Activated CD4-positive, alpha-beta T cell treated with anti-CD3 and anti-CD28 coated beads, Interleukin-2, amount 50 U/mL, for 4 hours (primary cell): Measurements from ENCODE around the gene FBXO47.
"Not testable (repeated sequence)": the region's sequence is repeated elsewhere in the genome, so short reads cannot be mapped to it uniquely, and the experiment has no call there.

Experiments used
- DNase-seq, 2 experiments: peaks; one replicate each; pipeline ENCODE4 v3.0.0-alpha.2; 2020

Gene FBXO47

DNA sequence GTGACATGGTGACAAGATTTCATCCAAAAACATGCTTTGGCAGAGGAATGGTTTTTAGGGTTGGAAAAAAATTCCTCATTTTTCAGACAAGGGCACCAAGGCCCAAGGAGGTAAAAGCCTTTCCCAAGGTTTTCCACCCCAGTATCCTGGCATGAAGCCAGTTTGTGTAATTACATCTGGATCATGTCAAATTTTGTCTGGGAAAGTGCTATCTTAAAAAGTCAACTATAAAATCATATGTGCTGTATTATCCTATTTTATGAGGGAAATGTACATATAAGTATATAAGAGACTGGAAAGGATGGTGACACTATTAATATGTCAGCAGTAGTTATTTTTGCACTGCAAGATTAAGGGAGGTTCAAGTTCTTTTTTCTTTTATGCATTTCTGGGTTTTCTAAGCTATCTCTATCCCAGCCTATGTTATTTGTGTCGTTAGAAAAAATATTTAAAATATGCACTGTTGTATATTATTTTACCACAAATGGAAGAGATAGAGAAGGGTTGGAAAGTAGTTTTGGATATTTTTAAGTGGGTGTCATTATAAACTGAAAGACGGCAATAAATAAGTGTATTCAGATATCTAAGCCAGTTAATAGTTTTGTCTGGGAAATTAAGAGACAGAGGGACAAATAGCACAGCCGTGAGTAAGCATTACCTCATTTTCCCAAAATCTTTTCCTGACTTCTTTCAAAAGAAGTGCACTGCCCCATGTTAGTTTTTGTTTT lies 13.5 kb upstream of the FBXO47 start:
- no peak for DNase-seq

GRCh38 chr17:38978180-38978579 lies 11.0 kb upstream of the FBXO47 start:
- DNase-seq = no peak

DNA sequence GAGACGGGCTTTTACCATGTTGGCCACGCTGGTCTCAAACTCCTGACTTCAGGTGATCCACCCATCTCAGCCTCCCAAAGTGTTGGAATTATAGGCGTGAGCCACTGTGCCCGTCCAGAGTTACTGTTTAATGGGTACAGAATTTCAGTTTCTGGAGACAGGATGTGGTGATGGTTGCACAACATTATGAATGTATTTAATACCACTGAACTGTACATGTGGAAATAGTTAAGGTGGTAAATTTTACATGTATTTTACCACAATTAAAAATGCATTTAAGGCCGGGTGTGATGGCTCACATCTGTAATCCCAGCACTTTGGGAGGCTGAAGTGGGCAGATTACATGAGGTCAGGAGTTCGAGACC lies 9.0 kb upstream of the FBXO47 start:
- DNase-seq = not testable (repeated sequence)

DNA sequence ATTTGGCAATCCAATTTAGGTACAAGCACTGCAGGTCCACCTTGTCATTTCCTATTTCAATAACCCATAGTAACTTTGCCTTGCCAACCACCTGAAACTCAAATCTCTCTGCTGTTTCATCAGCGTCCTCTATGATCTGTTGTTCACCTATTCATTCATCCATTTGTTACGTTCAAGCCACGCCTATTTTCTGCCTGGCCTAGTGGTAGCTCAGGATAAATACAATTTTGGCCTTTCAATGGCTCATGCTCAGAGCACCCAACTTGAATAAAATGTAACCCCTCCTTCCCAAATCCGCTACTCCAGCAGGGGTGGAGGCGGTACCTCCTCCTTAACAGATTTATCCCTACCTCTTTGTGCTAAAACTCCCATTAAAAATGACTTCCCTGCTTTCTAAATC lies 3.6 kb upstream of the FBXO47 start:
- DNase-seq = no peak

- no peak for DNase-seq
These were observed 2.9 kb upstream of the FBXO47 start for GRCh38 chr17:38970128-38970527.

- DNase-seq = no peak
These were observed 2.1 kb upstream of the FBXO47 start for GRCh38 chr17:38969281-38969680.

DNA sequence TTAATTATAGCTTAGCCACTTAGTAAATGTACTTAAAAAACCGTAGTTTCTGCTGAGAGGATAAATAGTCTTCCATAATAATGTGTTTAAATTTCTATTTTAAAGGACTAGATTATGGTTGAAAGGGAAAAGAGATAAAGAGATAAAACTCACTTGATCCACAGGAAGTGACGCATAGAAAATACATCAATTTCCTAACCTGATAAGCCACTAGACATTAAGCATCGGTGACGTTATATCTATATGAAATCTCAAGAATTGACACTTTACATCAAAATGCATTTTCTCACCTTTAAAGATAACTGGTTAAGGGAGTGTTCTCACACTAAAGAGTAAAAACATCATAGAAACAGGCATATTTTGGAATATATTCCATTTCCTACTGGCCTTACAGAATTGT lies 5.8 kb downstream of the FBXO47 start:
- DNase-seq = no peak

GRCh38 chr17:38960402-38960801 lies 6.8 kb downstream of the FBXO47 start:
- DNase-seq = no peak

DNA sequence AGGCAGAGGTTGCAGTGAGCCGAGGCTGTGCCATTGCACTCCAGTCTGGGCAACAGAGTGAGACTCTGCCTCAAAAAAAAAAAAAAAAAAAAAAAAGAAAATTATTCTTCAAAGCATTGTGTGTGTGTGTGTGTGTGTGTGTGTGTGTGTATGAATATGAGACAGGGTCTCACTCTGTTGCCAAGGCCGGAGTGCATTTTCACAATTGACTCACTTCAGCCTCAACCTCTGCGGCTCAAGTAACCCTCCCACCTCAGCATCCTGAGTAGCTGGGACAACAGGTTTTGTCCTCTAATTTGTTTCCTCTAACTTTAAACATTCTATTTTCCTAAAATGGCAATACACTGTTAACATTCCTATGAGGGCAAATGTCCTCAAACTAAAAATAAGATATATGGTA lies 7.7 kb downstream of the FBXO47 start:
- no peak for DNase-seq

DNA sequence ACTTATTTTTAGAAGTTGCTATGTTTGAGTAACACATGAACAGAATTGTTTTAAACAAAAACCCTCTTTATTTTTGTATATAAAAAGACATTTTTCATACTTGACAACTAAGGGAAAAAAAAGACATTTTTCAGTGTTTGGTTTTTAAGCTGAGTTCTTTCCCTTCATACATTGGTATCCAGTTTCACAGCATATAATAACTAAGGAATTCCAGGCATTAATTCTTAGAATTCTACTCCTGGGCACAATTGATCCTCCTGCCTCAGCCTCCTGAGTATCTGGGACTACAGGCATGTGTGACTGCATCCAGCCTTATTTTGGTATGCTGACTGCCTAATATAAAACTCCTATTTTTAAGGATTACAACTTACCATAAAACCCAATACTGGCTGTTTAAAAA lies 8.4 kb downstream of the FBXO47 start:
- no peak for DNase-seq

GRCh38 chr17:38958326-38958725 lies 8.9 kb downstream of the FBXO47 start:
- no peak for DNase-seq

DNA sequence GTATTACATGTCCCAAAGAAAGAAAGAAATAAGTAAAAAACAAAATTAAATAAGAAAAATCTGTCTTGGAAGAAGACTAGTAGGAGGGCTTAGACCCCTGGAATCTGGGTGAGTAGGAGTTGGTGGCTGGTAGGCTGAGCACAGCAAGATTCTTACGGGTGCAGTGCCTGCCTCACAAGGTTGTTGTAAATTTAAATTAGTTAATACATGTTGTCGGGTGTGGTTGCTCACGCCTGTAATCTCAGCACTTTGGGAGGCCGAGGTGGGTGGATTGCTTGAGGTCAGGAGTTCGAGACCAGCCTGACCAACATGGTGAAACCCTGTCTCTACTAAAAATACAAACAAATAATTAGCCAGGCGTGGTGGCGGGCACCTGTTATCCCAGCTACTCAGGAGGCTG lies 13.4 kb downstream of the FBXO47 start:
- not testable (repeated sequence) for DNase-seq

DNA sequence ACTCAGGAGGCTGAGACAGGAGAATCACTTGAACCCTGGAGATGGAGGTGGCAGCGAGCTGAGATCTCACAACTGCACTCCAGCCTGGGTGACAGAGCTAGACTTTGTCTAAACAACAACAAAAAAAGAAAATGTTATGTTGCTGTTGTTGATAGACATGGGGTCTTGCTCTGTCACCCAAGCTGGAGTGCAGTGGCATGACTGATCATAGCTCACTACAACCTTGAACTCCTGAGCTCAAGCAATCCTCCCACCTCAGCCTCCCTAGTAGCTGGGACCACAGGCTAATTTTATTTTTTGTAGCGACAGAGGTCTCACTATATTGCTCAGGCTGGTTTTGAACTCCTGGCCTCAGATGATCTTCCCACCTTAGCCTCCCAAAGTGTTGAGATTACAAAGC lies 20.0 kb downstream of the FBXO47 start:
- no peak for DNase-seq

- no peak for DNase-seq
These were observed 23.6 kb downstream of the FBXO47 start for GRCh38 chr17:38943607-38944006.

- DNase-seq = no peak
These were observed 24.4 kb downstream of the FBXO47 start for GRCh38 chr17:38942696-38943334.

- DNase-seq = no peak
These were observed 26.8 kb downstream of the FBXO47 start for GRCh38 chr17:38940404-38940803.

DNA sequence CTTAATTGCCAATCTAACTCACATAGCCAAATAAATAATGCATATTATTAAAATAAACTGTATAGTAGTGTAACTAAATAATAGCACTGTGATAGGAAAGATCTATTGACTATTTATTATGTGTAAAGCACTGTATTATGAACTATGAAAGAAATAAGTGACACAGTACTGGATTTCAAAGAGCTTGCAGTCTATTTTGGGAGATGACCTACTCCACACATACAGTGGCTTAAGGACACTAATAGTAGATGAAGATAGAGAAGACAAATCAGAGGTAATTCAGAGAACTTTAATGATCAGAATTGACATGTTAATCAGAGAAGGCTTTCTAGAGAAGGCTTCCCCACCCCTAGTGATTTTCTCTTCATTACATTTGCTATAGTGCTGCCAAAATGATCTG lies 27.2 kb downstream of the FBXO47 start:
- no peak for DNase-seq

- not testable (repeated sequence) for DNase-seq
These were observed 33.2 kb downstream of the FBXO47 start for GRCh38 chr17:38933962-38934361.

DNA sequence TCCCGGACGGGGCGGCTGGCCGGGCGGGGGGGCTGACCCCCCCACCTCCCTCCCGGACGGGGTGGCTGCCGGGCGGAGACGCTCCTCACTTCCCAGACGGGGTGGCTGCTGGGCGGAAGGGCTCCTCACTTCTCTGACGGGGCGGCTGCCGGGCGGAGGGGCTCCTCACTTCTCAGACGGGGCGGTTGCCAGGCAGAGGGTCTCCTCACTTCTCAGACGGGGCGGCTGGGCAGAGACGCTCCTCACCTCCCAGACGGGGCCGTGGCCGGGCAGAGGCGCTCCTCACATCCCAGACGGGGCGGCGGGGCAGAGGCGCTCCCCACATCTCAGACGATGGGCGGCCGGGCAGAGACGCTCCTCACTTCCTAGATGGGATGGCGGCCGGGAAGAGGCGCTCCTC lies 36.4 kb downstream of the FBXO47 start:
- DNase-seq = not testable (repeated sequence)

DNA sequence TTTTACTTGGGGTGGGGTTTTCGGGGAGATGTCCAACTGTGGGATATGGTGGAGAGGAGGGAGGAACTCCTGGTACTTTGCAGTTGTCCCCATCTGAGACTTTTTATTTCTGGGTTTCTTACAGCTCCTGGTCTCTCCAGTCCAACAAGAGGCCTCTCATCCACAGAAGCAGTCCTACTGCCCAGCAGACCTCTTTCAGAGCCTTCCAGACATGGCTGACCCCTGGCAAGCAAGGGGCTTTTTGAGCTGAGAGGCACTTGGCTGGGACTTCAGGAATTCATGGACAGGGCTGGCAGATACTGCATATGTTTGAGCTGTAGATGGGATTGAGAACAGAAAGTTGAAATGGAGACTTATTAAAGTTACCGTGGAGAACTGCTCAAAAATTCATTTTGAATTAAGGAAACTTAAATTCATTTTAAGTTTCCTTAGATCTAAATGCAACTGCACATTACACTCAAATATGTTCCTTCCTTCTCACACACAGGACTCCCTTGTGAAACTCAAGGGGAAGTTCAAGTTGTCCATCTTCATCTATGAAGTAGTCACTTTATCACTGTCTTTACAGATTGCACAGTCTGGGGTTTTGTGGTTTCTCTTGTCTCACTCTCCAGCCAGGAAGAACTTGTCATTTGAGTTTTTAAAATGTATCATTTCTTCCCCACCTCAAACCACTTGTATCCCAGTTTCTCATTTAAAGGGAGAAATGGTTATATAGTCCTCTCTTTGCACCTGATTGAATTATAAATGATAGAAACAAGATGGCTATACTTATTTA lies 40.7 kb downstream of the FBXO47 start:
- DNase-seq = no peak

GRCh38 chr17:38925263-38925995 lies 41.8 kb downstream of the FBXO47 start, which contains the start of gene LASP1NB:
Gene LASP1NB (plus strand): TSS chr17:38925614.
- DNase-seq = peak in 1 of 2 experiments; percentile 10

DNA sequence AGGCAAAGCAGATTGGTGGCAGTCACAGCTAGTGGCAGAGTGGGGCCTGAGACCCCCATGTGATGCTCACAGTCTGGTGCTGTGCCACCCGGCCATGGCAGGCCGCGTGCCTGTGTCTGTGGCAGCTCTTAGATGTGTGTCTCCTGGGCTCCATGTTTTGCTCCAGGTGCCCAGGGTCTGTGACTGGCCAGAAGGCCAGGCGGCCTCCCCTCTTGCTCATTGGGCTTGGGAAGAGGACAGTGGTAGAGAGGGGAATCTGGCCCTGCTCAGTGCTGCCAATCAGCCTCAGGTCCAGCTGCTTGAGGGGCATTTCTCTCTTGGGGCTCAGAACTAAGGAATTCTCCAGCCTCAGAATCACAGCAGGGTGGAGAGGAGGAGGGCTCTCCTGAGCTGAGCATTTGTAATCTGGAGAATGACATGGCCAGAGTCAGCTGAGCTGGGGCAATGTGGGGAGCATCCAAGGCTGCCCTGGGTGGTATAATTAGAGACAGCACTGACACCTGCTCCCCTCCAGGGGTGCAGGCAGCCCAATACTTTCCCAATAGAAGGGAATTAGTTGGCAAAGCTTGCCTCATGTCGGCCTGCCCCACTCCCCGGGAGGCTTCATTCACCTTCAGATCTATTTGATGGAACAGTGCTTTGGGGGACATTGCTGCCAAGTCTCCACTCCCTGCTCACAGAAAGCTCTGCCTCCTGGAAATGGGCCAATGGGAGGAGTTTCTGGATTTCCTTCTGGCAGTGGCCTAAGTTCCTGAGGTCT lies 44.5 kb downstream of the FBXO47 start:
- DNase-seq = no peak
